Measurements from ENCODE around the gene USP3.

The USP3 gene

DNA sequence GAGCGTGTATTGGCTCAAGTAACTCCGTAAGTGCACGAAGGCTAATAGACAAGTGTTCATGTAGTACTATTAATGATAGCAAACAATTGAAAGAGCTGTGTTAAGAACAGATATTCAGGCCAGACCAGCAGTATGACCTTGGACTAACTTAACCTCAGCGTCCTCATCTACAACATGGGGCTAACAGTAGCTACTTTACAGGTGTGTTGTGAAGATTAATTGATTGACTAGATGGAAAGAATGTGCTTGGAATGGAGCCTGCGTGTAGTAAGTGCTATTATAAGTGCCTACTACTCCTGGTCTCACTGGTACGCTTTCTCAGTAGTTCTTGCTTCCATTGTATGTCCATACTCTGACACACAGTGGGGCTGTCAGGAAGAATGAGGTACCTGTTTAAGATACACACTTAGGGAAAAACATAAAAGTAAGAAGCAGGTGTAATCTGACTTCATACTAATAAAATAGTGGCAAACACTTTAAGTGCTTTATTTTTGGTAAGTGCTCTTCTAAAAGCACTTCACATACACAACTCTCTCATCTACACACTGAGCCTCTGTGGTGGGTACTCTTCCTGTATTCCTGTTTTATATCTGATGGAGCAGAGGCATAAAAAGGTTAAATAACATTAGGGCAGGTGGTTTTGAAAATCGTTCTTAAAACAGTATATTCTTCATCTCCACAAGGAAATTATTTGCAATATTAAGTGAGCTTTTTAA lies 68.5 kb downstream of the USP3 start:
- TF ChIP-seq ZFP30 (CRISPR knock-in tag; IDR thresholded peaks at IDR 0.05) (no peak), TCF4 (CRISPR knock-in tag; IDR thresholded peaks at IDR 0.05; ENCODE audit: borderline replicate concordance) (no peak), ARNTL (CRISPR knock-in tag; IDR thresholded peaks at IDR 0.05; ENCODE audit: borderline replicate concordance, low read depth) (no peak), TOX (CRISPR knock-in tag; IDR thresholded peaks at IDR 0.05; ENCODE audit: borderline replicate concordance) (no peak), ZNF8 (CRISPR knock-in tag; IDR thresholded peaks at IDR 0.05) (no peak), GLIS3 (CRISPR knock-in tag; IDR thresholded peaks at IDR 0.05) (no peak)
- TF ChIP-seq, protein P1, sequence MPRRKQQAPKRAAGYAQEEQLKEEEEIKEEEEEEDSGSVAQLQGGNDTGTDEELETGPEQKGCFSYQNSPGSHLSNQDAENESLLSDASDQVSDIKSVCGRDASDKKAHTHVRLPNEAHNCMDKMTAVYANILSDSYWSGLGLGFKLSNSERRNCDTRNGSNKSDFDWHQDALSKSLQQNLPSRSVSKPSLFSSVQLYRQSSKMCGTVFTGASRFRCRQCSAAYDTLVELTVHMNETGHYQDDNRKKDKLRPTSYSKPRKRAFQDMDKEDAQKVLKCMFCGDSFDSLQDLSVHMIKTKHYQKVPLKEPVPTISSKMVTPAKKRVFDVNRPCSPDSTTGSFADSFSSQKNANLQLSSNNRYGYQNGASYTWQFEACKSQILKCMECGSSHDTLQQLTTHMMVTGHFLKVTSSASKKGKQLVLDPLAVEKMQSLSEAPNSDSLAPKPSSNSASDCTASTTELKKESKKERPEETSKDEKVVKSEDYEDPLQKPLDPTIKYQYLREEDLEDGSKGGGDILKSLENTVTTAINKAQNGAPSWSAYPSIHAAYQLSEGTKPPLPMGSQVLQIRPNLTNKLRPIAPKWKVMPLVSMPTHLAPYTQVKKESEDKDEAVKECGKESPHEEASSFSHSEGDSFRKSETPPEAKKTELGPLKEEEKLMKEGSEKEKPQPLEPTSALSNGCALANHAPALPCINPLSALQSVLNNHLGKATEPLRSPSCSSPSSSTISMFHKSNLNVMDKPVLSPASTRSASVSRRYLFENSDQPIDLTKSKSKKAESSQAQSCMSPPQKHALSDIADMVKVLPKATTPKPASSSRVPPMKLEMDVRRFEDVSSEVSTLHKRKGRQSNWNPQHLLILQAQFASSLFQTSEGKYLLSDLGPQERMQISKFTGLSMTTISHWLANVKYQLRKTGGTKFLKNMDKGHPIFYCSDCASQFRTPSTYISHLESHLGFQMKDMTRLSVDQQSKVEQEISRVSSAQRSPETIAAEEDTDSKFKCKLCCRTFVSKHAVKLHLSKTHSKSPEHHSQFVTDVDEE (CRISPR knock-in tag; IDR thresholded peaks at IDR 0.05): no peak
- no peak for ATAC-seq

DNA sequence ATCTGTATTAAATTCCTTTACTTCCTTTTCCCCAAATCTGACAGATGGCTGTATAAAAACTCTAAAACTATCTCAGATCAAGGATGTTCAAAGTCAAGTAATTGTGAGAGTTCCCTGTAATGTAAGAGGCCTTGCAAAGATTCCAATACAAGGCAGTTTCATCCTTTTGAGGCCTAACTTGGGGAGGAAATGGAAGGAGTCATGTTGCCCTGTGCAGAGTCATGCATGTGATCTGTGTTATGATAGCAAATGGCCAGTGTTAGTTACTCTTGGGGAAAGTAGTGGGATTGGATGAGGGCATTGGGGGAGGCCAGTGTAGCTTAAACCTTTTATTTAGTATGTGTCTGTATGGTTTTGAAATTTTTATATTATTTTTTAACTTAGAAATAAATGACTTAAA lies 69.1 kb downstream of the USP3 start:
- no peak for ATAC-seq
- TF ChIP-seq, protein P2, sequence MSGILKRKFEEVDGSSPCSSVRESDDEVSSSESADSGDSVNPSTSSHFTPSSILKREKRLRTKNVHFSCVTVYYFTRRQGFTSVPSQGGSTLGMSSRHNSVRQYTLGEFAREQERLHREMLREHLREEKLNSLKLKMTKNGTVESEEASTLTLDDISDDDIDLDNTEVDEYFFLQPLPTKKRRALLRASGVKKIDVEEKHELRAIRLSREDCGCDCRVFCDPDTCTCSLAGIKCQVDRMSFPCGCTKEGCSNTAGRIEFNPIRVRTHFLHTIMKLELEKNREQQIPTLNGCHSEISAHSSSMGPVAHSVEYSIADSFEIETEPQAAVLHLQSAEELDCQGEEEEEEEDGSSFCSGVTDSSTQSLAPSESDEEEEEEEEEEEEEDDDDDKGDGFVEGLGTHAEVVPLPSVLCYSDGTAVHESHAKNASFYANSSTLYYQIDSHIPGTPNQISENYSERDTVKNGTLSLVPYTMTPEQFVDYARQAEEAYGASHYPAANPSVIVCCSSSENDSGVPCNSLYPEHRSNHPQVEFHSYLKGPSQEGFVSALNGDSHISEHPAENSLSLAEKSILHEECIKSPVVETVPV (CRISPR knock-in tag; IDR thresholded peaks at IDR 0.05): no peak
- TF ChIP-seq OSR1 (CRISPR knock-in tag; IDR thresholded peaks at IDR 0.05): no peak
- no peak for TF ChIP-seq ZNF70 (CRISPR knock-in tag; IDR thresholded peaks at IDR 0.05)
- TF ChIP-seq ESRRG (CRISPR knock-in tag; IDR thresholded peaks at IDR 0.05): no peak
- TF ChIP-seq POU6F1 (CRISPR knock-in tag; IDR thresholded peaks at IDR 0.05; ENCODE audit: borderline replicate concordance, low read depth): no peak
- no peak for TF ChIP-seq PPARA (CRISPR knock-in tag; IDR thresholded peaks at IDR 0.05; ENCODE audit: borderline replicate concordance)

- ATAC-seq: no peak
- TF ChIP-seq RARB (CRISPR knock-in tag; IDR thresholded peaks at IDR 0.05) (no peak), SNAI2 (CRISPR knock-in tag; IDR thresholded peaks at IDR 0.05) (no peak), ZNF70 (CRISPR knock-in tag; IDR thresholded peaks at IDR 0.05) (no peak), TOX (CRISPR knock-in tag; IDR thresholded peaks at IDR 0.05; ENCODE audit: borderline replicate concordance) (no peak), CSDC2 (CRISPR knock-in tag; IDR thresholded peaks at IDR 0.05) (no peak), ZC3H10 (CRISPR knock-in tag; IDR thresholded peaks at IDR 0.05) (no peak), ESRRG (CRISPR knock-in tag; IDR thresholded peaks at IDR 0.05) (no peak), BACH2 (CRISPR knock-in tag; IDR thresholded peaks at IDR 0.05; ENCODE audit: borderline replicate concordance) (no peak), TCF4 (CRISPR knock-in tag; IDR thresholded peaks at IDR 0.05; ENCODE audit: borderline replicate concordance) (no peak), ISL1 (CRISPR knock-in tag; IDR thresholded peaks at IDR 0.05) (no peak), POU6F1 (CRISPR knock-in tag; IDR thresholded peaks at IDR 0.05; ENCODE audit: borderline replicate concordance, low read depth) (no peak), OSR1 (CRISPR knock-in tag; IDR thresholded peaks at IDR 0.05) (no peak), ZFP3 (CRISPR knock-in tag; IDR thresholded peaks at IDR 0.05) (no peak), PATZ1 (CRISPR knock-in tag; IDR thresholded peaks at IDR 0.05; ENCODE audit: borderline replicate concordance) (no peak), ZNF8 (CRISPR knock-in tag; IDR thresholded peaks at IDR 0.05) (no peak), PPARA (CRISPR knock-in tag; IDR thresholded peaks at IDR 0.05; ENCODE audit: borderline replicate concordance) (no peak)
- TF ChIP-seq, protein P1 (CRISPR knock-in tag; IDR thresholded peaks at IDR 0.05): no peak
- TF ChIP-seq, protein P2 (CRISPR knock-in tag; IDR thresholded peaks at IDR 0.05): no peak
These were observed 70.9 kb downstream of the USP3 start for GRCh38 chr15:63575312-63575711.

Measured in SK-N-SH treated with all-trans-retinoic acid at 6 μM for 48 hours (cell line).